ENCODE results near the gene PRIM2. TPM values are rescaled to one million over a fixed set of nuclear protein-coding genes. Genes with fewer than 3 reads are reported as not detected.

PRIM2 gene
- total RNA-seq = 18.5 and 19.0 TPM in 2 replicates

GRCh38 chr6:57317060-57317943, at the start of gene PRIM2:
TSS of gene PRIM2 (plus strand) at chr6:57317630. CDS start at chr6:57318446, 816 bp downstream.

Other genes starting within 250 kb of the PRIM2 start
- gene ZNF451, start 227.4 kb upstream of the PRIM2 start, total RNA-seq = 48.1 and 63.6 TPM in 2 replicates
- gene BAG2, start 145.3 kb upstream of the PRIM2 start, total RNA-seq = 3.1 and 7.0 TPM in 2 replicates
- gene RAB23, start 95.3 kb upstream of the PRIM2 start, total RNA-seq = 14.7 and 18.7 TPM in 2 replicates

All from endothelial cell of coronary artery (primary cell).